Endothelial cell of umbilical vein (primary cell): Measurements from ENCODE around the gene GAR1. TPM values are rescaled to one million over a fixed set of nuclear protein-coding genes. Genes with fewer than 3 reads are reported as not detected.

Source experiments
- BruUV-seq: library from RNA; stranded (reverse); fragments of 400-500 nt; replicated peaks from 2 replicates; lab custom pipeline; 2021; lab: Mats Ljungman, UMichigan
- CTCF ChIA-PET: fragments of 300-600, 350-600 bp; sonication (Branson Sonifier 250); formaldehyde crosslinking; loops from one replicate; lab custom pipeline; 2021; ENCODE audit warnings: antibody characterized with exemption, inconsistent platforms; lab: Charles Lee
- POLR2A ChIA-PET: fragments of 300-600, 350-600 bp; sonication (Branson Sonifier 250); formaldehyde crosslinking; loops from one replicate; lab custom pipeline; 2021; ENCODE audit warnings: antibody characterized with exemption, inconsistent platforms; lab: Charles Lee
- DNase-seq: peaks from one replicate; pipeline ENCODE4 v3.0.0-alpha.2; 2011; ENCODE audit warnings: low read depth, low spot score
- FAIRE-seq: peaks from 2 replicates; lab custom pipeline; 2011; peaks lifted over from hg19 to GRCh38; lab: Jason Lieb, UNC
- H2AFZ ChIP-seq: 2 replicates; pipeline ENCODE4 v1.6.0; 2012; ENCODE audit warnings: low read depth, low read length, control low read depth, inconsistent platforms
- H3K27ac ChIP-seq: 2 replicates; pipeline ENCODE4 v1.5.1; 2011; ENCODE audit warnings: low read depth, mild to moderate bottlenecking, control low read depth, low read length, moderate library complexity; ENCODE audit not compliant: insufficient read depth
- H3K27me3 ChIP-seq, 2 experiments: 2 replicates each; pipeline versions ENCODE4 v1.6.0 to v1.6.1; 2011; ENCODE audit warnings: low read length in 2 of 2, mixed read lengths in 1 of 2; ENCODE audit not compliant: control insufficient read depth in 2 of 2, insufficient read depth in 2 of 2
- H3K36me3 ChIP-seq, 2 experiments: 2 replicates in 1 of 2; 3 replicates in 1 of 2; pipeline ENCODE4 v1.5.1; 2011; ENCODE audit warnings: low read length in 2 of 2, mild to moderate bottlenecking in 1 of 2, moderate library complexity in 1 of 2; ENCODE audit not compliant: control insufficient read depth in 2 of 2, insufficient read depth in 2 of 2; ENCODE audit errors: extremely low read depth in 1 of 2
- H3K4me1 ChIP-seq: 3 replicates; pipeline ENCODE4 v1.5.1; 2011; ENCODE audit warnings: mild to moderate bottlenecking, low read length; ENCODE audit not compliant: control insufficient read depth, insufficient read depth; ENCODE audit errors: extremely low read depth
- H3K4me2 ChIP-seq: 2 replicates; pipeline ENCODE4 v1.6.1; 2011; ENCODE audit warnings: low read length, control low read depth, mixed read lengths; ENCODE audit not compliant: insufficient read depth
- H3K4me3 ChIP-seq, 3 experiments: fragments of 200-600 bp in 1 of 3; sonication (generic), shearing (Covaris generic) in 1 of 3; replicated peaks in 1 of 3; 2 replicates each; pipeline ENCODE4 v1.5.1; 2011 to 2016; ENCODE audit warnings: control low read depth in 3 of 3, low read length in 3 of 3, mild to moderate bottlenecking in 2 of 3, inconsistent platforms in 1 of 3, low read depth in 1 of 3, moderate library complexity in 1 of 3; ENCODE audit not compliant: insufficient read depth in 1 of 3
- H3K79me2 ChIP-seq: 2 replicates; pipeline ENCODE4 v1.6.0; 2012; ENCODE audit warnings: low read length, inconsistent platforms; ENCODE audit not compliant: control insufficient read depth, insufficient read depth
- H3K9ac ChIP-seq: replicated peaks from 2 replicates; pipeline ENCODE3; 2011; ENCODE audit warnings: low read length, control low read depth; ENCODE audit not compliant: insufficient read depth; ENCODE audit errors: extremely low read depth
- H3K9me1 ChIP-seq: replicated peaks from 3 replicates; pipeline ENCODE4 v1.6.0; 2011; ENCODE audit warnings: mild to moderate bottlenecking, low read length; ENCODE audit not compliant: control insufficient read depth, insufficient read depth; ENCODE audit errors: extremely low read depth
- H3K9me3 ChIP-seq: replicated peaks from 2 replicates; pipeline ENCODE4 v1.5.1; 2012; ENCODE audit warnings: low read length, inconsistent platforms; ENCODE audit not compliant: control insufficient read depth, insufficient read depth
- H4K20me1 ChIP-seq: replicated peaks from 2 replicates; pipeline ENCODE3; 2011; ENCODE audit warnings: mild to moderate bottlenecking, low read length; ENCODE audit not compliant: control insufficient read depth, insufficient read depth; ENCODE audit errors: extremely low read depth
- EZH2 ChIP-seq: IDR thresholded peaks from 2 replicates; pipeline ENCODE4 v1.6.1; 2012; ENCODE audit warnings: borderline replicate concordance, low read depth, mild to moderate bottlenecking, moderate library complexity, low read length, inconsistent platforms; ENCODE audit not compliant: severe bottlenecking
- FOS ChIP-seq: IDR thresholded peaks from 2 replicates; pipeline ENCODE4 v1.6.1; 2011; ENCODE audit warnings: mild to moderate bottlenecking, low read length, moderate library complexity, borderline replicate concordance; ENCODE audit not compliant: insufficient read depth
- GATA2 ChIP-seq: IDR thresholded peaks from 2 replicates; pipeline ENCODE4 v1.7.0; 2011; ENCODE audit warnings: low read depth, mild to moderate bottlenecking, moderate library complexity, mixed read lengths, low read length; ENCODE audit not compliant: insufficient read length, insufficient read depth
- POLR2A ChIP-seq: IDR thresholded peaks from 2 replicates; pipeline ENCODE4 v1.6.1; 2012; ENCODE audit warnings: low read depth, mild to moderate bottlenecking, control low read depth, low read length
- POLR2AphosphoS5 ChIP-seq: IDR thresholded peaks from 2 replicates; pipeline ENCODE4 v1.6.1; 2012; ENCODE audit warnings: low read depth, mild to moderate bottlenecking, control low read depth, low read length, moderate library complexity; ENCODE audit not compliant: insufficient read depth
- dilution Hi-C: fragments of 300-500 bp; cut with MboI; formaldehyde crosslinking; loops from one replicate; pipeline ENCODE4 v1.15.0; 2019; ENCODE audit warnings: low sequenced_read_pairs; ENCODE audit not compliant: extremely low pct_ligation_motif_present
- intact Hi-C: fragments of 100-400 bp; cut with micrococcal nuclease; formaldehyde crosslinking; loops from one replicate; pipeline ENCODE4 v1.10.0; 2022
- polyA plus RNA-seq, 4 experiments: library from polyadenylated mRNA; depleted of rRNA in 3 of 4; stranded (reverse) in 3 of 4; unstranded in 1 of 4; fragments of >200 nt; gene quantifications; 2 replicates each; pipeline versions ENCODE4 v1.2.1 to v1.2.3, GENCODE V29; 2011 to 2012; ENCODE audit warnings: missing spikeins in 1 of 4
- total RNA-seq: library from RNA; stranded (reverse); gene quantifications from 2 replicates; pipeline ENCODE4 v1.2.3, GENCODE V29; 2021
- TF ChIP-seq, protein P1 (sequence below): IDR thresholded peaks from 2 replicates; pipeline ENCODE4 v1.6.1; 2011; ENCODE audit not compliant: insufficient read depth, insufficient read length
- TF ChIP-seq, protein P2 (sequence below), 2 donors: IDR thresholded peaks; 1 replicate in 1 of 2; 2 replicates in 1 of 2; pipeline ENCODE4 v1.5.1; 2011; ENCODE audit warnings: low read length in 2 of 2, mild to moderate bottlenecking in 2 of 2, moderate library complexity in 2 of 2, control low read depth in 1 of 2, inconsistent platforms in 1 of 2, low read depth in 1 of 2; ENCODE audit not compliant: insufficient read depth in 1 of 2; ENCODE audit errors: extremely low read depth in 1 of 2

Gene GAR1
- total and polyA plus RNA-seq, 2 donors (not counting 3 experiments of a cell fraction or from before 2014, with no cell fraction given) = 12.7 to 29.1 TPM

DNA sequence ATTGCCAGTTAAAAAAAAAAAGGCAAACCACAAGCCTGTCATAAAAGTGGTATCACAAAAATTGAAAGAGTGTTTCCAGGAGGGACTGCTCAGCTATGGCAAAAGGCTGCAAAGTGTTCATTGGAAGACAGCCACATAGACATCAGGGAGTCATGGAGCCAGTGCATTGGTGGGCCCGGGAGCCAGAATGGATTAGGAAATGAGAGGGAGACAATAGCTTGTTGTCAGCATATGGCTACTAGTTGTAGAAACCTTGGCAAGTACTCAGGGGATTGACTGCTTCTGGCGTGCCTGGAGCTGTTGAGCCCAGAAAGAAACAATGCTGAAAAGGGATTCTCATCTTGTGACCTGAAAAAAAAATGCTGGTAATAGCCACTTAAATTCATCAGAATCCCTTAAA, 5.0 kb downstream of the GAR1 start:
- FAIRE-seq = no peak
- peaks cover 3 to 19% of the 10 kb centered on the region in 2 experiments for H3K36me3 ChIP-seq
- H3K4me2 ChIP-seq = no peak overlapping the region
- BruUV-seq = no TSS peak
- CTCF ChIA-PET = interaction anchor here (1.6 kb wide), 1 partner anchor 117 kb away, joined by 3 read pairs; the partner anchor contains the start of gene CASP6
- no peak overlapping the region for H3K27ac ChIP-seq
- peaks cover 13% of the 10 kb centered on the region for H3K4me1 ChIP-seq
- POLR2A ChIA-PET = no interaction called here
- H3K9me3 ChIP-seq = no peaks in the 10 kb centered on the region
- DNase-seq = no peak
- no peak overlapping the region for H2AFZ ChIP-seq
- H3K9me1 ChIP-seq = no peaks in the 10 kb centered on the region
- no peaks in the 10 kb centered on the region for H3K27me3 ChIP-seq
- TF ChIP-seq POLR2A (no peak), EZH2 (no peak)
- TF ChIP-seq, protein P1, sequence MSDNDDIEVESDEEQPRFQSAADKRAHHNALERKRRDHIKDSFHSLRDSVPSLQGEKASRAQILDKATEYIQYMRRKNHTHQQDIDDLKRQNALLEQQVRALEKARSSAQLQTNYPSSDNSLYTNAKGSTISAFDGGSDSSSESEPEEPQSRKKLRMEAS = no peak
- no peaks in the 10 kb centered on the region for H4K20me1 ChIP-seq
- H3K4me3 ChIP-seq = no peak overlapping the region
- H3K9ac ChIP-seq = no peak overlapping the region
- dilution Hi-C loops (no loop called here), intact Hi-C loops (no loop called here)
- H3K79me2 ChIP-seq = peaks cover 28% of the 10 kb centered on the region

DNA sequence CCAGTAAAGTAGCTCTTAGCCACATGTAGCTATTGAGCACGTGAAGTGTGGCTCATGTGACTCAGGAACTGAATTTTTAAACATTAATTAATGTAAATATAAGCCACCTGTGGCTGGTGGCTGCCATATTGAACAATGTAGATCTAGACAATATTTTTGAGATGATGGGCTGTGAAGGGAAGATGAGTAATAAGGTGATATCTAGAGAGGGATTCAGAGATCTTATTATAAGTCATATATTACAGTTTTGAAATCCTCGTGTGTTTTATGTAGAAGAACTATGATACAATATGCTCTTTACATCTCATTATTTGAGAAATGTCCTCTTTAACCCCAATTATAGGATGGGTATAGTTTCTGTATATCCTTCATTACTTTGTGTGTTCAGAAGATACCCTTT, 5.6 kb downstream of the GAR1 start:
- no peak for TF ChIP-seq POLR2AphosphoS5
- no peak for TF ChIP-seq EZH2
- TF ChIP-seq, protein P2, sequence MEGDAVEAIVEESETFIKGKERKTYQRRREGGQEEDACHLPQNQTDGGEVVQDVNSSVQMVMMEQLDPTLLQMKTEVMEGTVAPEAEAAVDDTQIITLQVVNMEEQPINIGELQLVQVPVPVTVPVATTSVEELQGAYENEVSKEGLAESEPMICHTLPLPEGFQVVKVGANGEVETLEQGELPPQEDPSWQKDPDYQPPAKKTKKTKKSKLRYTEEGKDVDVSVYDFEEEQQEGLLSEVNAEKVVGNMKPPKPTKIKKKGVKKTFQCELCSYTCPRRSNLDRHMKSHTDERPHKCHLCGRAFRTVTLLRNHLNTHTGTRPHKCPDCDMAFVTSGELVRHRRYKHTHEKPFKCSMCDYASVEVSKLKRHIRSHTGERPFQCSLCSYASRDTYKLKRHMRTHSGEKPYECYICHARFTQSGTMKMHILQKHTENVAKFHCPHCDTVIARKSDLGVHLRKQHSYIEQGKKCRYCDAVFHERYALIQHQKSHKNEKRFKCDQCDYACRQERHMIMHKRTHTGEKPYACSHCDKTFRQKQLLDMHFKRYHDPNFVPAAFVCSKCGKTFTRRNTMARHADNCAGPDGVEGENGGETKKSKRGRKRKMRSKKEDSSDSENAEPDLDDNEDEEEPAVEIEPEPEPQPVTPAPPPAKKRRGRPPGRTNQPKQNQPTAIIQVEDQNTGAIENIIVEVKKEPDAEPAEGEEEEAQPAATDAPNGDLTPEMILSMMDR (IDR thresholded peaks at IDR 0.05; ENCODE audit: extremely low read depth in 1 of 2, insufficient read depth in 1 of 2, low read depth in 1 of 2, low read length in 2 of 2) = no peak
- TF ChIP-seq FOS = no peak
- no peak for TF ChIP-seq GATA2
- H3K4me2 ChIP-seq = no peak overlapping the region
- H3K79me2 ChIP-seq = peaks cover 22% of the 10 kb centered on the region
- intact Hi-C loops (no loop called here), dilution Hi-C loops (no loop called here)
- no peaks in the 10 kb centered on the region for H3K9me3 ChIP-seq
- POLR2A ChIA-PET = no interaction called here
- no peak for DNase-seq
- no peak overlapping the region for H3K27ac ChIP-seq
- H3K36me3 ChIP-seq = peaks cover 3 to 19% of the 10 kb centered on the region in 2 experiments
- H3K9ac ChIP-seq = no peak overlapping the region
- H4K20me1 ChIP-seq = no peaks in the 10 kb centered on the region
- BruUV-seq = no TSS peak
- no peaks in the 10 kb centered on the region for H3K9me1 ChIP-seq
- no peak overlapping the region for H3K4me3 ChIP-seq
- no peaks in the 10 kb centered on the region for H3K27me3 ChIP-seq
- peaks cover 13% of the 10 kb centered on the region for H3K4me1 ChIP-seq
- CTCF ChIA-PET = no interaction called here
- no peak overlapping the region for H2AFZ ChIP-seq
- no peak for FAIRE-seq
